Right ventricle myocardium superior (tissue), 1 donor: ENCODE results near the gene C1QTNF6. TPM values are rescaled to one million over a fixed set of nuclear protein-coding genes. Genes with fewer than 3 reads are reported as not detected.

Experiments
- ATAC-seq: fragments of 200-7000 bp; cut with Tn5 transposase; one replicate; pipeline ENCODE4 v1.9.1; 2020; ENCODE audit warnings: mild to moderate bottlenecking; ENCODE audit not compliant: poor library complexity
- DNase-seq: peaks from one replicate; pipeline ENCODE4 v3.0.0-alpha.2; 2020
- intact Hi-C: fragments of 100-400 bp; cut with DNase I; formaldehyde crosslinking; loops from one replicate; pipeline ENCODE4 v1.11.2; 2022
- total RNA-seq: library from RNA; stranded (reverse); fragmentation: NEBNext Ultra II Directional; extraction: Animal tissue kit (Norgen Biotek cat#: 25700); gene quantifications from one replicate; pipeline ENCODE4 v1.2.1, GENCODE V29; 2021
- donor health status: DM: no; HTN: yes; CAD: no; lungs with severe emphysema.

The C1QTNF6 gene
- total RNA-seq, 1 donor from 2014 or later, result 1.5 TPM

- peak; percentile 66 for DNase-seq
- intact Hi-C loops, result loop anchor here (2.0 to 5.0 kb wide), 2 partner anchors 31 to 415 kb away; no protein-coding TSS in a partner anchor
- ATAC-seq, result no peak
Measured at GRCh38 chr22:37197451-37198257, 9.6 kb upstream of the C1QTNF6 start.

GRCh38 chr22:37196539-37197450 is 8.7 kb upstream of the C1QTNF6 start:
- peak; percentile 92 for DNase-seq
- ATAC-seq, result peak; percentile 70
- intact Hi-C loops, result loop anchor here (5.0 kb wide), 1 partner anchor 414 kb away; no protein-coding TSS in a partner anchor

- no peak for DNase-seq
- intact Hi-C loops, result loop anchor here (5.0 kb wide), 1 partner anchor 414 kb away; no protein-coding TSS in a partner anchor
- no peak for ATAC-seq
Measured at GRCh38 chr22:37195921-37196320, 7.9 kb upstream of the C1QTNF6 start.

- ATAC-seq (no peak), DNase-seq (no peak)
- intact Hi-C loops, result loop anchor here (5.0 kb wide), 1 partner anchor 412 kb away; no protein-coding TSS in a partner anchor
Measured at GRCh38 chr22:37194750-37195149, 6.7 kb upstream of the C1QTNF6 start.

DNA sequence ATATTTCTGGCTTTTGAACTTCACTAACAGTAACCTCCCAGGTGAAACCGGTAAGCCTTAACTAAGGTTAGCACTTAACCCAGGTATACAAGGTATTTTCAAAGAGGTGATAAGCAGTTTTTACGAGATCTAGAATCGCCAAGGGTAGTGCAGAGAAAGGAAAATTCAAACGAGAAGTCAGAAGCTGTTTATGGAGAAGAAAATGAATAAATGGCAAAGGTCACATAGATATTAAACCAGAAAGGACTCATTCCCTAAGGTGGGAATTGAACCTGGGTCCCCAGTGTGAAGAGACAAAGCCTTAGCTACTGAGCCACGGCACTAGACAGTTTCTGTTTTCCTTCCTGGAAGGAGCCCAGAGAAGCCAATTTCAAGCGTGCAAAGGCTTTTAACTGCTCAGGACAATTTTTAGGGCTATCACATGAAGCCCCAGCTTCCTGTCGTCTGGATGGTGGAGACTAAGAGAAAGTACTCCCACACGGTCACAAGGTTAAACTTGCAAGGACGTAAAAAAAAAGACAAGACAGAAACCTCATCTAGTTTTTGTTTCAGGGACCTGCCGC is 5.7 kb upstream of the C1QTNF6 start:
- DNase-seq (no peak), ATAC-seq (no peak)
- intact Hi-C loops, result no loop called here

- intact Hi-C loops, result no loop called here
- DNase-seq, result no peak
- no peak for ATAC-seq
Measured at GRCh38 chr22:37192741-37193140, 4.7 kb upstream of the C1QTNF6 start.

GRCh38 chr22:37192204-37192603 is 4.2 kb upstream of the C1QTNF6 start:
- no peak for ATAC-seq
- intact Hi-C loops, result no loop called here
- DNase-seq, result no peak

DNA sequence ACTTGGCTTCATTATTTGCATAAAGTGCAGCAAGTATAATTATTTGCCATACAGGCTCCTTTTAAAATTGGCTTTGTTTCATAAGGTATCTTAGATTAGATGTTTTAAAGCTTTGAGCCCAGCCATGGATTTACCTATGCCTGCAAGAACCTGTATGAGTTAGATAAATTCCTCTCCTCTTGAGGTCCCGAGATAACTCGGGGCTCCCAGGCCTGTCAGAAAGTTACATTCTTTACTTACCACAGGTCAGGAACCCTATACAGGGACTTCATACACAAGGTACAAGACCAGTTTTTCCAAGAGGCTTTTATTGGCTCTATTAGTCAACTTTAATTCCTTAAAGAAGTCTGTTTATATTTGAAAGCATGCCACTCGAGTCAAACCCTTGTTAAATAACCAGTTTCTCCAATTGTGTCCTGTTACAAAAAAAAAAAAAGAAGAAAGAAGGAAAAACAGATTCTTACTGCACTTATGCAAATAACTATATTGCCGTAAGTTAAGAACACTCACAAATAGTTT is 2.3 kb upstream of the C1QTNF6 start:
- intact Hi-C loops, result no loop called here
- DNase-seq (no peak), ATAC-seq (no peak)

GRCh38 chr22:37188901-37189466 is 937 bp upstream of the C1QTNF6 start:
- ATAC-seq (no peak), DNase-seq (no peak)
- intact Hi-C loops, result no loop called here

DNA sequence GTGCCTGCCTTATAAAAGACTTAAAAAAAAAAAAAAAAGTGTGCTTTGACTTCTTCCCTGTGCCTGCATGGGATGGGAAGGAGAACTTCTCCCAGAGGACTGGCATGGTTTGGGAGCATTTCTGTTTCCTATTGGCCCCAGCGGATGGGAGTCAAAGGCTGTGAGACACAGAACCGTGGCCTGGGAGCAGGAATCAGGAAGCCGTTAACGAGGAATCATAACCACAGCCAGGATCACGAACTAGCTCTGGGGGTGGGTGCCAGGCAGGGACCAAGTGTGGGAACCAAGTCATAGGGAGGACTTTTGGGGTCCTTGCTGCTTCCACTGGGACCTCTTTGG is 526 bp downstream of the C1QTNF6 start:
- intact Hi-C loops, result no loop called here
- DNase-seq, result peak; percentile 49
- peak; percentile 57 for ATAC-seq

- ATAC-seq, result no peak
- peak; percentile 37 for DNase-seq
Measured at GRCh38 chr22:37186997-37187522, 987 bp downstream of the C1QTNF6 start.

GRCh38 chr22:37186228-37186996 is 1.6 kb downstream of the C1QTNF6 start:
- ATAC-seq (peak; percentile 33), DNase-seq (peak; percentile 24)
- intact Hi-C loops, result no loop called here

More at GRCh38 chr22:37186997-37187522, 987 bp downstream of the C1QTNF6 start:
- intact Hi-C loops, result no loop called here

DNA sequence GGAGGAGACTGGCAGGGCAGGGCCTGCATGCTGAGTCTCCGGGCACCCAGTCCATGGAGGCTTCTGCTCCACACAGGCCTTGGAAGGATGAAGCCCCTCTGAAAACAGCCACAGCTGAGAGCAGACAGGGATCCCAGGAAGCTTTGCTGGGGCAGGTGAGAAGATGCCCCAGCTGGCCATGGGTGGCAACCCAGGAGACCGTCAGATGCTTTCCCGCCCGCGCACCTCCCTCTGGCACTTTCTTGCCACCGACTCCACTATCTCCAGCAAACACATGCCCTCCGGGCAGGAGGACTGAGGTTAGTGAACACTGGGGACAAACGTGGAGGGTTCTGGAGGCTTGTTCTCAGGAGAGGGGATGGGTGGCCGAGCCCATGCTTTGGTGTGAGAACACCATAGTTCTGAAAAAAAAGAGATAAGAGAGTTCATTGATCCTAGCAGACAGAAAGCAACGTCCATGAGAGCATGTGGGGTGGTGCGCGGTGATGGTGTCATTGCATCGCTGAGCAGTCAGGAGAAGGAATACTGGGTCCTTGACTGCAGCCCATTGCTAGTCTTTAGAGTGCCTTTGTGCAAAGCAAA is 2.3 kb downstream of the C1QTNF6 start:
- ATAC-seq, result no peak
- DNase-seq, result peak; percentile 30
- intact Hi-C loops, result no loop called here

DNA sequence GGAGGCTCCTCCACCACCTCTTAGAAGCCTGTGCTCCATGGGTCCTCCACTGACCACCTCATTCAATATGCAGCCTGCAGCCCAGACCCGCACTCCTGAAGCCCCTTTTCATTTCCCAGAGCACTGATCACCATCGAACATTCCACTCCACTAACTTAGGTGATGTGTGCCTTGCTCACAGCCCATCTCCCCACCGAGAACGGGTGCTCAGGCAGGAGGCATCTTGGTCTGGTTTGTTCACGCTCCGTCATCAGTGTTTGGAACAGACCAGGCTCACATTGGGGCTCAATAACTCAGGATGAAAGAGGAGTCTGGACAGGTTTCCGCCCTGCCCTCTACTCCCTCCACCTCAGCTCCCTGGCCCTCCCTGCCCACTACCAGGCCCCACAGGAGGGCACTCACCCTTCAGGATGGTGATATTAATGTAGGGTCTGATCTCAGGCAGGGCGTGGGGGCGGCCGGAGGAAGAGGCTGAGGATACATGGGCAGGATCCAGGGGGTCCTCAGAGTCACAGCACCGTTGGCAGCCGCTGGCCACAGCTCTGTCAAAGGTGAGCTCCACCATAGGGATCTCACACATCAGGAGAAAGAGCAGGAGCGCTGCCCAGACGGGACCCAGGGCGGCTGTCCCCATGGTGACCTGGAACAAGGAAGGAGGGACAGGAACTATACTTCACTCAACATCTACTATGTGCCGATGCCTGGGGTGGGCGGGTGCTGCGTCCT is 3.1 kb downstream of the C1QTNF6 start:
- DNase-seq (peak; percentile 30), ATAC-seq (no peak)
- intact Hi-C loops, result no loop called here

DNA sequence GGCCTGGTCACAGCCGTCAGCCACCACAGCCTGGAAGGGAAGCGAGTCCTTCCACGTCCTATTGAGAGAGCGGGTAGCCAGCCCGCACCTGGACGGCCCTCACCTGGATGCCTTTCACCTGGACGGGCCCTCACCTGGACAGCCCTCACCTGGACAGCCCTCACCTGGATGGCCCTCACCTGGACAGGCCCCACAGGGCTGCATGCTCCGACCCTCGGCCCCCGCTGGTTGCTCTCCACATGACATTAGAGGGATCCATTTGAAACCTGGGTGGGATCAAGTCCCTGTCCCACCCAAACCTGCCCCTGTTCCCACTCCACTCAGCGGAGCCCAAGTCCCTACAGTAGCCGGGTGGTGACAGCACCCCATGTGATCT is 3.7 kb downstream of the C1QTNF6 start:
- ATAC-seq (no peak), DNase-seq (no peak)
- intact Hi-C loops, result no loop called here

GRCh38 chr22:37183432-37184379 is 4.3 kb downstream of the C1QTNF6 start:
- intact Hi-C loops, result no loop called here
- ATAC-seq, result no peak
- DNase-seq, result no peak
